ENCODE results near the gene TSPAN15.

GRCh38 chr10:69464801-69465401, 13.6 kb downstream of the TSPAN15 start:
- no peak for TF ChIP-seq CTCF (optimal IDR thresholded peaks at IDR 0.05 in 1 of 3, IDR thresholded peaks at IDR 0.05 in 1 of 3, conservative IDR thresholded peaks at IDR 0.05 in 1 of 3; ENCODE audit: extremely low read depth in 1 of 3, insufficient read depth in 2 of 3, low read length in 3 of 3)
- no peak for TF ChIP-seq EZH2 (IDR thresholded peaks at IDR 0.05; ENCODE audit: low read length)
